Keratinocyte (primary cell): ENCODE data around the gene TMEM35A. TPM values are rescaled to one million over a fixed set of nuclear protein-coding genes. Genes with fewer than 3 reads are reported as not detected.

ENCODE experiments used
- DNase-seq: peaks from one replicate; pipeline ENCODE4 v3.0.0-alpha.2; 2011; ENCODE audit warnings: low read depth, missing footprints, low spot score
- FAIRE-seq: peaks from 2 replicates; lab custom pipeline; 2011; peaks lifted over from hg19 to GRCh38; lab: Jason Lieb, UNC
- H2AFZ ChIP-seq: 2 replicates; pipeline ENCODE4 v1.6.0; 2012; ENCODE audit warnings: low read length, control low read depth, inconsistent platforms; ENCODE audit not compliant: control insufficient read depth
- H3K27ac ChIP-seq: 2 replicates; pipeline ENCODE4 v1.5.1; 2011; ENCODE audit warnings: low read length; ENCODE audit not compliant: control insufficient read depth, insufficient read depth
- H3K27me3 ChIP-seq: 3 replicates; pipeline ENCODE4 v1.6.0; 2011; ENCODE audit warnings: low read length; ENCODE audit not compliant: control insufficient read depth, insufficient read depth; ENCODE audit errors: extremely low read depth
- H3K36me3 ChIP-seq, 2 experiments: 2 replicates in 1 of 2; 3 replicates in 1 of 2; pipeline ENCODE4 v1.5.1; 2011; ENCODE audit warnings: low read length in 2 of 2, mild to moderate bottlenecking in 1 of 2; ENCODE audit not compliant: control insufficient read depth in 2 of 2, insufficient read depth in 2 of 2; ENCODE audit errors: extremely low read depth in 1 of 2
- H3K4me1 ChIP-seq: 3 replicates; pipeline ENCODE4 v1.5.1; 2011; ENCODE audit warnings: low read length; ENCODE audit not compliant: control insufficient read depth, insufficient read depth; ENCODE audit errors: extremely low read depth
- H3K4me2 ChIP-seq: 3 replicates; pipeline ENCODE4 v1.6.0; 2011; ENCODE audit warnings: low read depth, low read length; ENCODE audit not compliant: control insufficient read depth, insufficient read depth; ENCODE audit errors: extremely low read depth
- H3K4me3 ChIP-seq, 3 experiments: fragments of 200-600 bp in 1 of 3; sonication (generic) in 1 of 3; 2 replicates in 2 of 3; 3 replicates in 1 of 3; pipeline ENCODE4 v1.5.1; 2011 to 2016; ENCODE audit warnings: low read length in 3 of 3, mild to moderate bottlenecking in 3 of 3, control low read depth in 2 of 3, inconsistent platforms in 1 of 3, low read depth in 1 of 3, mixed read lengths in 1 of 3, mixed run types in 1 of 3, moderate library complexity in 1 of 3; ENCODE audit not compliant: control insufficient read depth in 2 of 3, insufficient read depth in 2 of 3; ENCODE audit errors: extremely low read depth in 1 of 3
- H3K79me2 ChIP-seq: 2 replicates; pipeline ENCODE4 v1.6.0; 2012; ENCODE audit warnings: low read length; ENCODE audit not compliant: control insufficient read depth, insufficient read depth
- H3K9ac ChIP-seq: 3 replicates; pipeline ENCODE4 v1.6.0; 2011; ENCODE audit warnings: low read length; ENCODE audit not compliant: control insufficient read depth, insufficient read depth; ENCODE audit errors: extremely low read depth
- H3K9me1 ChIP-seq: 3 replicates; pipeline ENCODE4 v1.6.0; 2011; ENCODE audit warnings: low read length; ENCODE audit not compliant: control insufficient read depth, insufficient read depth; ENCODE audit errors: extremely low read depth
- H3K9me3 ChIP-seq: 2 replicates; pipeline ENCODE4 v1.5.1; 2012; ENCODE audit warnings: low read depth, low read length; ENCODE audit not compliant: control insufficient read depth
- H4K20me1 ChIP-seq: 3 replicates; pipeline ENCODE4 v1.6.0; 2011; ENCODE audit warnings: low read length; ENCODE audit not compliant: control insufficient read depth, insufficient read depth; ENCODE audit errors: extremely low read depth
- EZH2 ChIP-seq: IDR thresholded peaks from one replicate; pipeline ENCODE4 v1.6.1; 2012; ENCODE audit warnings: inconsistent platforms, mild to moderate bottlenecking, low read length, moderate library complexity
- dilution Hi-C: fragments of 300-500 bp; cut with MboI; formaldehyde crosslinking; loops from one replicate; pipeline ENCODE4 v1.7.0; 2020; ENCODE audit warnings: low sequenced_read_pairs; ENCODE audit not compliant: extremely low pct_ligation_motif_present
- polyA plus RNA-seq, 5 experiments: library from polyadenylated mRNA; depleted of rRNA in 3 of 5; stranded (reverse) in 3 of 5; stranded (forward) in 1 of 5; unstranded in 1 of 5; fragments of >200 nt; gene quantifications; 1 replicate in 1 of 5; 2 replicates in 3 of 5; 3 replicates in 1 of 5; pipeline versions ENCODE4 v1.2.1 to v1.2.3, GENCODE V29; 2011 to 2012; ENCODE audit warnings: missing spikeins in 2 of 5, low read depth in 1 of 5, low replicate concordance in 1 of 5
- TF ChIP-seq, protein P1 (sequence below), 3 experiments: IDR thresholded peaks in 1 of 3; conservative IDR thresholded peaks in 1 of 3; optimal IDR thresholded peaks in 1 of 3; 2 replicates in 2 of 3; 3 replicates in 1 of 3; pipeline versions ENCODE3 to v1.5.1; 2011; ENCODE audit warnings: low read length in 3 of 3, mild to moderate bottlenecking in 3 of 3, moderate library complexity in 2 of 3, control low read depth in 1 of 3, inconsistent platforms in 1 of 3; ENCODE audit not compliant: insufficient read depth in 2 of 3; ENCODE audit errors: extremely low read depth in 1 of 3

The TMEM35A gene
- polyA plus RNA-seq, 1 donor (not counting 4 experiments of a cell fraction or from before 2014, with no cell fraction given), result 0.03 TPM

- dilution Hi-C loops, result no loop called here
- no peaks in the 10 kb centered on the region for H3K79me2 ChIP-seq
- no peak for DNase-seq
- H3K9ac ChIP-seq, result no peak overlapping the region
- H2AFZ ChIP-seq, result no peak overlapping the region
- H4K20me1 ChIP-seq, result no peaks in the 10 kb centered on the region
- no peaks in the 10 kb centered on the region for H3K4me1 ChIP-seq
- no peak for TF ChIP-seq EZH2
- TF ChIP-seq, protein P1, sequence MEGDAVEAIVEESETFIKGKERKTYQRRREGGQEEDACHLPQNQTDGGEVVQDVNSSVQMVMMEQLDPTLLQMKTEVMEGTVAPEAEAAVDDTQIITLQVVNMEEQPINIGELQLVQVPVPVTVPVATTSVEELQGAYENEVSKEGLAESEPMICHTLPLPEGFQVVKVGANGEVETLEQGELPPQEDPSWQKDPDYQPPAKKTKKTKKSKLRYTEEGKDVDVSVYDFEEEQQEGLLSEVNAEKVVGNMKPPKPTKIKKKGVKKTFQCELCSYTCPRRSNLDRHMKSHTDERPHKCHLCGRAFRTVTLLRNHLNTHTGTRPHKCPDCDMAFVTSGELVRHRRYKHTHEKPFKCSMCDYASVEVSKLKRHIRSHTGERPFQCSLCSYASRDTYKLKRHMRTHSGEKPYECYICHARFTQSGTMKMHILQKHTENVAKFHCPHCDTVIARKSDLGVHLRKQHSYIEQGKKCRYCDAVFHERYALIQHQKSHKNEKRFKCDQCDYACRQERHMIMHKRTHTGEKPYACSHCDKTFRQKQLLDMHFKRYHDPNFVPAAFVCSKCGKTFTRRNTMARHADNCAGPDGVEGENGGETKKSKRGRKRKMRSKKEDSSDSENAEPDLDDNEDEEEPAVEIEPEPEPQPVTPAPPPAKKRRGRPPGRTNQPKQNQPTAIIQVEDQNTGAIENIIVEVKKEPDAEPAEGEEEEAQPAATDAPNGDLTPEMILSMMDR (optimal IDR thresholded peaks at IDR 0.05 in 1 of 3, IDR thresholded peaks at IDR 0.05 in 1 of 3, conservative IDR thresholded peaks at IDR 0.05 in 1 of 3; ENCODE audit: extremely low read depth in 1 of 3, insufficient read depth in 2 of 3, low read length in 3 of 3), result no peak
- no peak overlapping the region for H3K4me3 ChIP-seq
- H3K4me2 ChIP-seq, result no peak overlapping the region
- no peak overlapping the region for H3K27ac ChIP-seq
- H3K27me3 ChIP-seq, result no peaks in the 10 kb centered on the region
- H3K9me3 ChIP-seq, result no peaks in the 10 kb centered on the region
- H3K9me1 ChIP-seq, result no peaks in the 10 kb centered on the region
- no peaks in the 10 kb centered on the region for H3K36me3 ChIP-seq
- no peak for FAIRE-seq
Measured at GRCh38 chrX:101091817-101092216, 13.1 kb downstream of the TMEM35A start.

- dilution Hi-C loops, result no loop called here
- H4K20me1 ChIP-seq, result no peaks in the 10 kb centered on the region
- peak within 1 kb of the TSS; percentile 8 for H3K27ac ChIP-seq
Measured at GRCh38 chrX:101097546-101098453, 19.1 kb downstream of the TMEM35A start, which contains the start of gene CENPI. Gene CENPI, plus strand, starts transcription at chrX:101098204. Its CDS starts 2,867 bp downstream, at chrX:101101071.

More at GRCh38 chrX:101097546-101098453, 19.1 kb downstream of the TMEM35A start, which contains the start of gene CENPI:
- Histone ChIP-seq H2AFZ (peak within 1 kb of the TSS; percentile 74), H3K79me2 (peaks cover 18% of the 10 kb centered on the region), H3K4me3 (peak within 1 kb of the TSS; percentile 44 to 77 (median 61)), H3K36me3 (no peaks in the 10 kb centered on the region), H3K9ac (peak within 1 kb of the TSS; percentile 63), H3K9me3 (no peaks in the 10 kb centered on the region), H3K9me1 (no peaks in the 10 kb centered on the region), H3K27me3 (no peaks in the 10 kb centered on the region), H3K4me2 (peak within 1 kb of the TSS; percentile 68), H3K4me1 (peaks cover 2% of the 10 kb centered on the region)
- FAIRE-seq, result peak; percentile 65
- peak; percentile 52 for DNase-seq
- no peak for TF ChIP-seq EZH2
- TF ChIP-seq, protein P1 (optimal IDR thresholded peaks at IDR 0.05 in 1 of 3, IDR thresholded peaks at IDR 0.05 in 1 of 3, conservative IDR thresholded peaks at IDR 0.05 in 1 of 3; ENCODE audit: extremely low read depth in 1 of 3, insufficient read depth in 2 of 3, low read length in 3 of 3), result no peak
